ENCODE results near the gene ATP1B1. TPM values are rescaled to one million over a fixed set of nuclear protein-coding genes. Genes with fewer than 3 reads are reported as not detected.
A peak's percentile ranks its signal among the peaks of the same experiment; 100 is the strongest.

Gene ATP1B1
- total RNA-seq, 1 experiment from 2014 or later: 48.6 TPM

DNA sequence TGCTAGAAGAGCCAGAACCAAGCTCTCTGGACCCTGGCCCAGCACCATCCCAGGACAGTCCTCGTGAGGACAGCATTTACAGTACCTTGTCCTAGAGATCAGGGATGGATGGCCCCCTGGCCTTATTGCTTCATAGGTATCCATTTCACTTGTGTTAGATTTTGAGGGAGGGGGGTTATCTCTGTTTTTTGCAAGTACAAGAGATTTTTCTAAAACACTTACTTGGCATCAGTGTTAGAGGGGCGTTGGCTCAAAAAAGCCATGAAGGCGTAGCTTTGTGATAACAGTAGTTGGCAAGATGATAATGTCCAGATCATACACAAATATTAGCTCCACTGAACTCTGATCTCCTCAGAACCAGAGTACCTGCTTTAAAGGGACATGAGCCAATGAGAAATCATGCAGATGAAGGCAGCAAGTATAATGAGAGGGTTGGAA, 5.8 kb upstream of the ATP1B1 start (continued):
- TF ChIP-seq, protein P1, sequence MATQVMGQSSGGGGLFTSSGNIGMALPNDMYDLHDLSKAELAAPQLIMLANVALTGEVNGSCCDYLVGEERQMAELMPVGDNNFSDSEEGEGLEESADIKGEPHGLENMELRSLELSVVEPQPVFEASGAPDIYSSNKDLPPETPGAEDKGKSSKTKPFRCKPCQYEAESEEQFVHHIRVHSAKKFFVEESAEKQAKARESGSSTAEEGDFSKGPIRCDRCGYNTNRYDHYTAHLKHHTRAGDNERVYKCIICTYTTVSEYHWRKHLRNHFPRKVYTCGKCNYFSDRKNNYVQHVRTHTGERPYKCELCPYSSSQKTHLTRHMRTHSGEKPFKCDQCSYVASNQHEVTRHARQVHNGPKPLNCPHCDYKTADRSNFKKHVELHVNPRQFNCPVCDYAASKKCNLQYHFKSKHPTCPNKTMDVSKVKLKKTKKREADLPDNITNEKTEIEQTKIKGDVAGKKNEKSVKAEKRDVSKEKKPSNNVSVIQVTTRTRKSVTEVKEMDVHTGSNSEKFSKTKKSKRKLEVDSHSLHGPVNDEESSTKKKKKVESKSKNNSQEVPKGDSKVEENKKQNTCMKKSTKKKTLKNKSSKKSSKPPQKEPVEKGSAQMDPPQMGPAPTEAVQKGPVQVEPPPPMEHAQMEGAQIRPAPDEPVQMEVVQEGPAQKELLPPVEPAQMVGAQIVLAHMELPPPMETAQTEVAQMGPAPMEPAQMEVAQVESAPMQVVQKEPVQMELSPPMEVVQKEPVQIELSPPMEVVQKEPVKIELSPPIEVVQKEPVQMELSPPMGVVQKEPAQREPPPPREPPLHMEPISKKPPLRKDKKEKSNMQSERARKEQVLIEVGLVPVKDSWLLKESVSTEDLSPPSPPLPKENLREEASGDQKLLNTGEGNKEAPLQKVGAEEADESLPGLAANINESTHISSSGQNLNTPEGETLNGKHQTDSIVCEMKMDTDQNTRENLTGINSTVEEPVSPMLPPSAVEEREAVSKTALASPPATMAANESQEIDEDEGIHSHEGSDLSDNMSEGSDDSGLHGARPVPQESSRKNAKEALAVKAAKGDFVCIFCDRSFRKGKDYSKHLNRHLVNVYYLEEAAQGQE (IDR thresholded peaks at IDR 0.05; ENCODE audit: low read depth): no peak
- TF ChIP-seq SRF (IDR thresholded peaks at IDR 0.05; ENCODE audit: low read depth) (no peak), SP1 (IDR thresholded peaks at IDR 0.05; ENCODE audit: low read depth) (no peak)

DNA sequence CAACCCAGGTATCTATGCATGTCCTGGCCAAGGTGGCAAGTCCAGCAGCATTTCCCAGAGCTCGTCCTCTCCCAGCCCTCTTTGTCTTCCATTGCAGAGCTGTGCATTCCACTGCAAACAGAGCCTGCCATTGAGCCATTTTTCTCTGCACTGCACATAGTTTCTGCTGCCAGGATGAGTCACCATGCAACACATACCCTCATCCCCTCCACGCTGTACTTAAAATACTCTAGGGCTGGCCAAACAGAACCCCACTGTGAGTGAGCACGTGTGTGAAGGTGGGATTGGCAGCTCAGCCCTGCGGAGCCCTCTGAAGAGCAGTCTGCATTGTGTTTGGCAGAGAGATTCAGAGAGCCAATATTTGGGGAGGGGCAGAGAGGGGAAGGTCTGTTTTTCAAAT, 3.9 kb upstream of the ATP1B1 start:
- TF ChIP-seq YY1 (IDR thresholded peaks at IDR 0.05; ENCODE audit: extremely low read depth, insufficient replicate concordance, low read depth, low read length): no peak
- no peak for TF ChIP-seq POLR2A (IDR thresholded peaks at IDR 0.05; ENCODE audit: borderline replicate concordance, extremely low read depth, insufficient read depth, insufficient read length)
- TF ChIP-seq, protein P2, sequence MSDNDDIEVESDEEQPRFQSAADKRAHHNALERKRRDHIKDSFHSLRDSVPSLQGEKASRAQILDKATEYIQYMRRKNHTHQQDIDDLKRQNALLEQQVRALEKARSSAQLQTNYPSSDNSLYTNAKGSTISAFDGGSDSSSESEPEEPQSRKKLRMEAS (IDR thresholded peaks at IDR 0.05): peak; percentile 17; the same call in 1 of the 2 replicates
- TF ChIP-seq, protein P3, sequence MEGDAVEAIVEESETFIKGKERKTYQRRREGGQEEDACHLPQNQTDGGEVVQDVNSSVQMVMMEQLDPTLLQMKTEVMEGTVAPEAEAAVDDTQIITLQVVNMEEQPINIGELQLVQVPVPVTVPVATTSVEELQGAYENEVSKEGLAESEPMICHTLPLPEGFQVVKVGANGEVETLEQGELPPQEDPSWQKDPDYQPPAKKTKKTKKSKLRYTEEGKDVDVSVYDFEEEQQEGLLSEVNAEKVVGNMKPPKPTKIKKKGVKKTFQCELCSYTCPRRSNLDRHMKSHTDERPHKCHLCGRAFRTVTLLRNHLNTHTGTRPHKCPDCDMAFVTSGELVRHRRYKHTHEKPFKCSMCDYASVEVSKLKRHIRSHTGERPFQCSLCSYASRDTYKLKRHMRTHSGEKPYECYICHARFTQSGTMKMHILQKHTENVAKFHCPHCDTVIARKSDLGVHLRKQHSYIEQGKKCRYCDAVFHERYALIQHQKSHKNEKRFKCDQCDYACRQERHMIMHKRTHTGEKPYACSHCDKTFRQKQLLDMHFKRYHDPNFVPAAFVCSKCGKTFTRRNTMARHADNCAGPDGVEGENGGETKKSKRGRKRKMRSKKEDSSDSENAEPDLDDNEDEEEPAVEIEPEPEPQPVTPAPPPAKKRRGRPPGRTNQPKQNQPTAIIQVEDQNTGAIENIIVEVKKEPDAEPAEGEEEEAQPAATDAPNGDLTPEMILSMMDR (IDR thresholded peaks at IDR 0.05 in 2 of 3, conservative IDR thresholded peaks at IDR 0.05 in 1 of 3; ENCODE audit: borderline replicate concordance in 1 of 3, insufficient read depth in 1 of 3, low read depth in 2 of 3, low read length in 2 of 3): no peak
- TF ChIP-seq FOSL1 (IDR thresholded peaks at IDR 0.05; ENCODE audit: low read depth): peak; percentile 44; the same call in 1 of the 2 replicates
- no peak overlapping the region for H3K27ac ChIP-seq (ENCODE audit: low read depth, low read length)
- BruUV-seq (replicated peaks): no TSS peak
- RAD21 ChIA-PET (ENCODE audit: low non-redundant PET in 1 of 2, low total read pairs in 2 of 2, uncharacterized antibody in 2 of 2, unreplicated experiment in 2 of 2): no interaction called here
- ATAC-seq: no peak
- H3K9ac ChIP-seq (ENCODE audit: low read length): no peak overlapping the region; the same call in 1 of the 2 replicates
- CTCF ChIA-PET: no interaction called here
- H3K36me3 ChIP-seq (ENCODE audit: control insufficient read depth in 1 of 2, insufficient read depth in 2 of 2, low read length in 2 of 2): no peaks in the 10 kb centered on the region
- intact Hi-C loops (cut with micrococcal nuclease): no loop called here
- no peak for DNase-seq (ENCODE audit: low read depth, low spot score)
- peak overlapping the region; percentile 43 for H3K4me2 ChIP-seq (ENCODE audit: low read length)
- POLR2A ChIA-PET: no interaction called here
- peaks cover 25 to 34% of the 10 kb centered on the region in 2 experiments for H3K4me1 ChIP-seq (ENCODE audit: control insufficient read depth in 1 of 2, insufficient read depth in 2 of 2, low read length in 2 of 2)
- peaks cover 11% of the 10 kb centered on the region for H3K79me2 ChIP-seq (ENCODE audit: insufficient read depth, low read length)
- H3K9me2 ChIP-seq (ENCODE audit: insufficient read depth): no peaks in the 10 kb centered on the region
- no peaks in the 10 kb centered on the region for H3K27me3 ChIP-seq (ENCODE audit: insufficient read depth, low read length)
- no peaks in the 10 kb centered on the region for H4K20me1 ChIP-seq (ENCODE audit: insufficient read depth)
- no peak overlapping the region for H3K4me3 ChIP-seq (replicated peaks in 1 of 2; ENCODE audit: low read depth in 1 of 2, low read length in 2 of 2)
- H2AFZ ChIP-seq (ENCODE audit: low read depth, low read length, poor library complexity, severe bottlenecking): no peak overlapping the region
- no peaks in the 10 kb centered on the region for H3K9me3 ChIP-seq (ENCODE audit: control insufficient read depth in 1 of 2, insufficient read depth in 1 of 2, low read depth in 1 of 2, low read length in 2 of 2)
